SK-N-SH (cell line): ENCODE measurements around the gene KLF13. TPM values are rescaled to one million over a fixed set of nuclear protein-coding genes. Genes with fewer than 3 reads are reported as not detected.

ENCODE experiments used
- CTCF ChIA-PET: fragments of 300-600, 350-600 bp; formaldehyde crosslinking; extraction: SDS; loops from one replicate; lab custom pipeline; 2021; lab: Yijun Ruan, JAX
- POLR2A ChIA-PET: fragments of 350-600 bp; sonication (Branson Sonifier 250); formaldehyde crosslinking; extraction: SDS; loops from one replicate; lab custom pipeline; 2020; ENCODE audit warnings: antibody characterized with exemption, inconsistent platforms; lab: Yijun Ruan, JAX
- DNase-seq: peaks from one replicate; pipeline ENCODE4 v3.0.0; 2012
- H2AFZ ChIP-seq: fragments of 200-600 bp; sonication (generic); 2 replicates; pipeline ENCODE4 v1.8.1; 2016; ENCODE audit warnings: antibody characterized with exemption, mild to moderate bottlenecking, low read depth
- H3F3A ChIP-seq: fragments of 200-600 bp; sonication (generic); replicated peaks from 2 replicates; pipeline ENCODE3; 2016; ENCODE audit warnings: antibody characterized with exemption, mild to moderate bottlenecking; ENCODE audit not compliant: insufficient read depth
- H3K27ac ChIP-seq, 2 experiments: fragments of 200-500 bp in 1 of 2; fragments of 200-600 bp in 1 of 2; sonication (Bioruptor generic) in 1 of 2; sonication (generic), shearing (Covaris generic) in 1 of 2; 2 replicates each; pipeline versions ENCODE4 v1.5.1 to v1.6.1; 2014 to 2016; ENCODE audit warnings: low read depth in 2 of 2, inconsistent platforms in 1 of 2, low read length in 1 of 2, mild to moderate bottlenecking in 1 of 2, mixed read lengths in 1 of 2
- H3K27me3 ChIP-seq: fragments of 200-600 bp; sonication (generic), shearing (Covaris generic); 2 replicates; pipeline ENCODE4 v1.6.1; 2016; ENCODE audit warnings: mixed run types; ENCODE audit not compliant: insufficient read depth
- H3K36me3 ChIP-seq, 2 experiments: fragments of 200-500 bp in 1 of 2; fragments of 200-600 bp in 1 of 2; sonication (Bioruptor generic) in 1 of 2; sonication (generic) in 1 of 2; replicated peaks in 1 of 2; 2 replicates each; pipeline versions ENCODE3 to v1.5.1; 2014 to 2016; ENCODE audit warnings: low read length in 1 of 2, mild to moderate bottlenecking in 1 of 2; ENCODE audit not compliant: insufficient read depth in 2 of 2, control insufficient read depth in 1 of 2
- H3K4me1 ChIP-seq, 2 experiments: fragments of 200-500 bp in 1 of 2; fragments of 200-600 bp in 1 of 2; sonication (Bioruptor generic) in 1 of 2; sonication (generic), shearing (Covaris generic) in 1 of 2; 2 replicates each; pipeline versions ENCODE4 v1.5.1 to v1.6.1; 2014 to 2016; ENCODE audit warnings: low read depth in 1 of 2, low read length in 1 of 2, mixed run types in 1 of 2; ENCODE audit not compliant: insufficient read depth in 2 of 2, control insufficient read depth in 1 of 2
- H3K4me2 ChIP-seq: fragments of 200-600 bp; sonication (generic), shearing (Covaris generic); 2 replicates; pipeline ENCODE4 v1.6.1; 2017; ENCODE audit warnings: mixed run types
- H3K4me3 ChIP-seq, 2 experiments: fragments of 200-500 bp in 1 of 2; fragments of 200-600 bp in 1 of 2; sonication (Bioruptor generic) in 1 of 2; sonication (generic), shearing (Covaris generic) in 1 of 2; 2 replicates each; pipeline versions ENCODE4 v1.5.1 to v1.8.1; 2014 to 2016; ENCODE audit warnings: low read depth in 2 of 2, inconsistent platforms in 1 of 2, low read length in 1 of 2, mild to moderate bottlenecking in 1 of 2, mixed read lengths in 1 of 2, moderate library complexity in 1 of 2
- H3K79me2 ChIP-seq: fragments of 200-600 bp; sonication (generic); 2 replicates; pipeline ENCODE4 v1.8.1; 2017; ENCODE audit warnings: mild to moderate bottlenecking; ENCODE audit not compliant: insufficient read depth
- H3K9ac ChIP-seq: fragments of 200-600 bp; sonication (generic); 2 replicates; pipeline ENCODE4 v1.6.1; 2017; ENCODE audit warnings: mixed run types
- H3K9me2 ChIP-seq: fragments of 200-600 bp; sonication (generic); 2 replicates; pipeline ENCODE4 v1.6.1; 2017; ENCODE audit warnings: mixed run types
- H3K9me3 ChIP-seq: fragments of 200-600 bp; sonication (generic); 2 replicates; pipeline ENCODE4 v1.6.1; 2017; ENCODE audit warnings: mixed run types, mild to moderate bottlenecking, moderate library complexity
- H4K20me1 ChIP-seq: fragments of 200-600 bp; sonication (generic); 2 replicates; pipeline ENCODE4 v1.6.1; 2017; ENCODE audit warnings: mild to moderate bottlenecking, mixed run types; ENCODE audit not compliant: insufficient read depth
- CHD2 ChIP-seq: fragments of 150-350 bp; IDR thresholded peaks from 2 replicates; pipeline ENCODE4 v1.6.1; 2018; ENCODE audit warnings: low read length; ENCODE audit not compliant: partially characterized antibody
- ELF1 ChIP-seq: IDR thresholded peaks from 2 replicates; pipeline ENCODE4 v1.4.0; 2012
- FOSL2 ChIP-seq: IDR thresholded peaks from 2 replicates; pipeline ENCODE4 v1.4.0; 2012; ENCODE audit warnings: low read depth, mild to moderate bottlenecking, moderate library complexity, borderline replicate concordance
- FOXJ3 ChIP-seq: sonication (generic); formaldehyde crosslinking; IDR thresholded peaks from 2 replicates; pipeline ENCODE4 v1.5.1; 2020; ENCODE audit warnings: mild to moderate bottlenecking, missing genetic modification reagents
- FOXM1 ChIP-seq: IDR thresholded peaks from 2 replicates; pipeline ENCODE4 v1.4.0; 2012; ENCODE audit warnings: low read depth, mild to moderate bottlenecking
- GABPA ChIP-seq: IDR thresholded peaks from 2 replicates; pipeline ENCODE4 v1.4.0; 2012; ENCODE audit warnings: low read depth, mild to moderate bottlenecking
- GATA2 ChIP-seq: sonication (generic); formaldehyde crosslinking; IDR thresholded peaks from 2 replicates; pipeline ENCODE4 v1.5.0; 2020; ENCODE audit warnings: mild to moderate bottlenecking, missing genetic modification reagents
- IRF3 ChIP-seq: fragments of 150-350 bp; IDR thresholded peaks from 2 replicates; pipeline ENCODE4 v1.6.1; 2016; ENCODE audit warnings: mild to moderate bottlenecking, low read depth, low read length
- JUND ChIP-seq: IDR thresholded peaks from 2 replicates; pipeline ENCODE4 v1.4.0; 2012
- MEF2A ChIP-seq: IDR thresholded peaks from 2 replicates; pipeline ENCODE4 v1.4.0; 2012; ENCODE audit warnings: low read depth, borderline replicate concordance
- NFIC ChIP-seq: IDR thresholded peaks from 2 replicates; pipeline ENCODE4 v1.4.0; 2012; ENCODE audit warnings: borderline replicate concordance
- PBX3 ChIP-seq: IDR thresholded peaks from 2 replicates; pipeline ENCODE4; 2012
- POLR2AphosphoS5 ChIP-seq: IDR thresholded peaks from 2 replicates; pipeline ENCODE4 v1.6.1; 2012; ENCODE audit warnings: low read depth, low read length
- RAD21 ChIP-seq: IDR thresholded peaks from 2 replicates; pipeline ENCODE4 v1.6.1; 2012; ENCODE audit warnings: mild to moderate bottlenecking, low read length
- RFX5 ChIP-seq: IDR thresholded peaks from 2 replicates; pipeline ENCODE4 v1.6.1; 2012; ENCODE audit warnings: mild to moderate bottlenecking, improper control_type of control experiment, low read length
- RXRA ChIP-seq: IDR thresholded peaks from 2 replicates; pipeline ENCODE4 v1.4.0; 2012; ENCODE audit warnings: low read depth, mild to moderate bottlenecking, borderline replicate concordance
- SIN3A ChIP-seq: IDR thresholded peaks from 2 replicates; pipeline ENCODE4 v1.6.1; 2012; ENCODE audit warnings: low read depth, mild to moderate bottlenecking, low read length, moderate library complexity, borderline replicate concordance
- TAF1 ChIP-seq: IDR thresholded peaks from 2 replicates; pipeline ENCODE4 v1.6.1; 2012; ENCODE audit warnings: low read depth, mild to moderate bottlenecking, low read length, moderate library complexity, borderline replicate concordance
- USF1 ChIP-seq: IDR thresholded peaks from 2 replicates; pipeline ENCODE4 v1.4.0; 2012; ENCODE audit warnings: low read depth, borderline replicate concordance
- YY1 ChIP-seq: IDR thresholded peaks from 2 replicates; pipeline ENCODE4 v1.4.0; 2012; ENCODE audit warnings: low read depth, mild to moderate bottlenecking
- WGBS: methylation state at CpG from one replicate; pipeline ENCODE4 v1.1.6; 2017; ENCODE audit warnings: low lambda C conversion rate; 5-methylcytosine and 5-hydroxymethylcytosine counted together
- polyA plus RNA-seq, 3 experiments: library from polyadenylated mRNA; depleted of rRNA; stranded (reverse); fragments of >200 nt; gene quantifications; 2 replicates each; pipeline ENCODE4 v1.2.3, GENCODE V29; 2012

The KLF13 gene
- polyA plus RNA-seq, 1 of the 3 experiments (the other 2 are of a cell fraction), result 7.1 TPM

DNA sequence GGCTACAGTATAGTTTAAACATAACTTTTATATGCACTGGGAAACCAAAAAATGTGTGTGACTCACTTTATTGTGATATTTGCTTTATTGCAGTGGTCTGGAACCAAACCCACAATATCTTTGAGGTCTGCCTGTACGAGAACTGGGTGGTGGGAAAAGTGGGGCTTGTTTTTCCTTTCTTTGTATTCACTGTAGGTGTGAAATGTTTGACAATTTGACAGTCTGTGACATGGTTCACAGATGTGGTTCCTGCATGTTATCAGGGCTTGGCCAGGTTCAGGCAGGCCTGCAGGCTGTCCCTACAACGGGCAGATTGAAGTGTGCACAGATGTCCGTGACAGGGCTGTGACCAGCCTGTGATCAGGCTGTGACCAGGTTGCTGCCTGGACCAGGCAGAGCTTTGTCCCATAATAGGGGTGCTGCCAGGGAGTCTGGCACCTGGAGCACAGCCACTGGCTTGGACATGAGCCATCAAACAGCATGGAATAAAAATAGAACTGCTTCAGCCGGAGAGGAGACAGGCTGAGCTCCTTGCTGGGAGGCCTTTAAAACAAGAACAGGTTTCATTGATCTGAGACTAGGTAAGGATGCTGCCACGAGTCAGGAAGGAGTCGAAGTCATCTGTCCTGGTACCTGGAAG lies 61.0 kb downstream of the KLF13 start (continued):
- TF ChIP-seq TAF1 (no peak), FOXJ3 (CRISPR knock-in tag) (peak; percentile 90), YY1 (no peak), MEF2A (no peak), JUND (no peak), RFX5 (peak; percentile 20; the same call in 1 of the 2 replicates), GATA2 (CRISPR knock-in tag) (peak; percentile 91), RAD21 (peak; percentile 22; the same call in 1 of the 2 replicates), PBX3 (no peak), SIN3A (no peak), RXRA (no peak), POLR2AphosphoS5 (no peak)

GRCh38 chr15:31389576-31389975 lies 62.9 kb downstream of the KLF13 start:
- no peaks in the 10 kb centered on the region for H3F3A ChIP-seq
- peaks cover 0 to 14% of the 10 kb centered on the region in 2 experiments; a peak in 2 of 4 replicates for H3K4me1 ChIP-seq
- H4K20me1 ChIP-seq, result no peaks in the 10 kb centered on the region
- no peaks in the 10 kb centered on the region for H3K79me2 ChIP-seq
- no peaks in the 10 kb centered on the region for H3K36me3 ChIP-seq
- TF ChIP-seq PBX3 (no peak), ELF1 (no peak), FOXM1 (no peak), GATA2 (CRISPR knock-in tag) (no peak), NFIC (no peak), FOSL2 (no peak), RXRA (no peak), CHD2 (no peak), JUND (no peak), TAF1 (no peak), RAD21 (no peak), GABPA (no peak), IRF3 (no peak), USF1 (no peak)
- no peak overlapping the region for H3K4me3 ChIP-seq
- H3K9me2 ChIP-seq, result no peaks in the 10 kb centered on the region
- no peaks in the 10 kb centered on the region for H3K27me3 ChIP-seq
- 78% methylated on average over 4 of the region's 4 CpGs for WGBS
- ChIA-PET POLR2A (no interaction called here), CTCF (interaction anchor here (0.7 to 3.4 kb wide), 4 partner anchors 11 to 61 kb away, joined by 3 to 16 read pairs (median 4); no protein-coding TSS in a partner anchor)
- no peak overlapping the region for H3K9ac ChIP-seq
- H3K9me3 ChIP-seq, result no peaks in the 10 kb centered on the region
- DNase-seq, result no peak
- H3K27ac ChIP-seq, result no peak overlapping the region
- no peak overlapping the region for H2AFZ ChIP-seq
- no peak overlapping the region for H3K4me2 ChIP-seq
